HEK293T (cell line): Measurements from ENCODE around the gene ZNF710.

Experiments used
- ARNT ChIP-seq: fragments of 450-650 bp; IDR thresholded peaks from 2 replicates; pipeline ENCODE4 v1.6.1; 2017; ENCODE audit warnings: mild to moderate bottlenecking
- BHLHE40 ChIP-seq: fragments of 450-650 bp; IDR thresholded peaks from 2 replicates; pipeline ENCODE4 v1.6.1; 2016; ENCODE audit warnings: mild to moderate bottlenecking, moderate library complexity, borderline replicate concordance
- CTBP1 ChIP-seq: fragments of 450-650 bp; IDR thresholded peaks from 2 replicates; pipeline ENCODE4 v1.6.1; 2016; ENCODE audit warnings: borderline replicate concordance
- ELF4 ChIP-seq: fragments of 450-650 bp; IDR thresholded peaks from 2 replicates; pipeline ENCODE4 v1.6.1; 2017; ENCODE audit warnings: antibody characterized with exemption
- FOXK2 ChIP-seq: fragments of 450-650 bp; IDR thresholded peaks from 2 replicates; pipeline ENCODE4 v1.6.1; 2016; ENCODE audit warnings: mild to moderate bottlenecking
- FOXM1 ChIP-seq: fragments of 450-650 bp; IDR thresholded peaks from 2 replicates; pipeline ENCODE4 v1.6.1; 2017; ENCODE audit warnings: mild to moderate bottlenecking, borderline replicate concordance
- HDGF ChIP-seq: fragments of 450-650 bp; IDR thresholded peaks from 2 replicates; pipeline ENCODE4 v1.6.1; 2017; ENCODE audit warnings: antibody characterized with exemption, borderline replicate concordance
- L3MBTL2 ChIP-seq: fragments of 450-650 bp; conservative IDR thresholded peaks from 2 replicates; pipeline ENCODE4 v1.6.1; 2016; ENCODE audit warnings: mild to moderate bottlenecking
- NFRKB ChIP-seq: fragments of 450-650 bp; IDR thresholded peaks from 2 replicates; pipeline ENCODE4 v1.6.1; 2016; ENCODE audit warnings: mild to moderate bottlenecking, moderate library complexity
- PKNOX1 ChIP-seq: fragments of 450-650 bp; IDR thresholded peaks from 2 replicates; pipeline ENCODE4 v1.6.1; 2016
- SP1 ChIP-seq: fragments of 450-650 bp; IDR thresholded peaks from 2 replicates; pipeline ENCODE4 v1.6.1; 2017
- SUZ12 ChIP-seq: fragments of 450-650 bp; IDR thresholded peaks from 2 replicates; pipeline ENCODE4 v1.6.1; 2016; ENCODE audit warnings: mild to moderate bottlenecking
- TARDBP ChIP-seq: fragments of 450-650 bp; IDR thresholded peaks from 2 replicates; pipeline ENCODE4 v1.6.1; 2016
- ZNF384 ChIP-seq: fragments of 450-650 bp; IDR thresholded peaks from 2 replicates; pipeline ENCODE4 v1.6.1; 2016

GRCh38 chr15:90030376-90030775 is 29.3 kb downstream of the ZNF710 start:
- TF ChIP-seq HDGF = no peak
- no peak for TF ChIP-seq SP1
- no peak for TF ChIP-seq CTBP1
- TF ChIP-seq FOXK2 = no peak
- no peak for TF ChIP-seq L3MBTL2
- TF ChIP-seq SUZ12 = no peak
- TF ChIP-seq TARDBP = no peak
- TF ChIP-seq BHLHE40 = no peak
- no peak for TF ChIP-seq FOXM1
- no peak for TF ChIP-seq NFRKB
- TF ChIP-seq ARNT = no peak
- no peak for TF ChIP-seq ZNF384
- no peak for TF ChIP-seq ELF4
- TF ChIP-seq PKNOX1 = no peak
